ENCODE measurements around the gene FAM219B. TPM values are rescaled to one million over a fixed set of nuclear protein-coding genes. Genes with fewer than 3 reads are reported as not detected.

The FAM219B gene
- total and polyA plus RNA-seq, 2 donors = 52.0 to 62.3 TPM

- 68% methylated on average over 4 of the region's 4 CpGs for WGBS
- Histone ChIP-seq H3K27ac (ENCODE audit: low read depth) (no peak overlapping the region), H3K4me3 (ENCODE audit: low read depth, low read length) (no peak overlapping the region), H3K4me1 (ENCODE audit: insufficient read depth) (no peaks in the 10 kb centered on the region), H3K36me3 (ENCODE audit: insufficient read depth) (peaks cover 2% of the 10 kb centered on the region)
- DNase-seq (ENCODE audit: extremely low spot score) = no peak
Measured at GRCh38 chr15:74858369-74858740, 48.3 kb downstream of the FAM219B start.

- Histone ChIP-seq H3K36me3 (ENCODE audit: insufficient read depth) (peaks cover 2% of the 10 kb centered on the region), H3K27ac (ENCODE audit: low read depth) (no peak overlapping the region), H3K4me3 (ENCODE audit: low read depth, low read length) (no peak overlapping the region), H3K4me1 (ENCODE audit: insufficient read depth) (no peaks in the 10 kb centered on the region)
- no peak for DNase-seq (ENCODE audit: extremely low spot score)
- WGBS = 53% methylated on average over 9 of the region's 9 CpGs
Measured at GRCh38 chr15:74857671-74858368, 48.8 kb downstream of the FAM219B start.

- H3K4me1 ChIP-seq (ENCODE audit: insufficient read depth) = no peaks in the 10 kb centered on the region
- no peak overlapping the region for H3K27ac ChIP-seq (ENCODE audit: low read depth)
- H3K4me3 ChIP-seq (ENCODE audit: low read depth, low read length) = no peak overlapping the region
- WGBS = 63% methylated on average over 5 of the region's 5 CpGs
- H3K36me3 ChIP-seq (ENCODE audit: insufficient read depth) = peaks cover 4% of the 10 kb centered on the region
- no peak for DNase-seq (ENCODE audit: extremely low spot score)
Measured at GRCh38 chr15:74857082-74857655, 49.5 kb downstream of the FAM219B start.

GRCh38 chr15:74856537-74856936 is 50.1 kb downstream of the FAM219B start:
- DNase-seq (ENCODE audit: extremely low spot score) = no peak
- WGBS = 98% methylated on average over 1 of the region's 1 CpG
- Histone ChIP-seq H3K4me3 (ENCODE audit: low read depth, low read length) (no peak overlapping the region), H3K36me3 (ENCODE audit: insufficient read depth) (peaks cover 8% of the 10 kb centered on the region), H3K4me1 (ENCODE audit: insufficient read depth) (no peaks in the 10 kb centered on the region), H3K27ac (ENCODE audit: low read depth) (no peak overlapping the region)

- no peak for DNase-seq (ENCODE audit: extremely low spot score)
- WGBS = 98% methylated on average over 2 of the region's 2 CpGs
Measured at GRCh38 chr15:74855857-74856256, 50.8 kb downstream of the FAM219B start.

GRCh38 chr15:74854453-74855022 is 52.1 kb downstream of the FAM219B start:
- no peak overlapping the region for H3K4me3 ChIP-seq (ENCODE audit: low read depth, low read length)
- no peak for DNase-seq (ENCODE audit: extremely low spot score)
- no peak overlapping the region for H3K27ac ChIP-seq (ENCODE audit: low read depth)
- peaks cover 10% of the 10 kb centered on the region for H3K36me3 ChIP-seq (ENCODE audit: insufficient read depth)
- H3K4me1 ChIP-seq (ENCODE audit: insufficient read depth) = no peaks in the 10 kb centered on the region
- 94% methylated on average over 13 of the region's 13 CpGs for WGBS

More at GRCh38 chr15:74855857-74856256, 50.8 kb downstream of the FAM219B start:
- Histone ChIP-seq H3K4me3 (ENCODE audit: low read depth, low read length) (no peak overlapping the region), H3K4me1 (ENCODE audit: insufficient read depth) (no peaks in the 10 kb centered on the region), H3K36me3 (ENCODE audit: insufficient read depth) (peaks cover 10% of the 10 kb centered on the region), H3K27ac (ENCODE audit: low read depth) (no peak overlapping the region)

GRCh38 chr15:74851960-74852359 is 54.7 kb downstream of the FAM219B start:
- Histone ChIP-seq H3K4me3 (ENCODE audit: low read depth, low read length) (no peak overlapping the region), H3K36me3 (ENCODE audit: insufficient read depth) (peaks cover 10% of the 10 kb centered on the region), H3K27ac (ENCODE audit: low read depth) (no peak overlapping the region), H3K4me1 (ENCODE audit: insufficient read depth) (no peaks in the 10 kb centered on the region)
- 93% methylated on average over 7 of the region's 7 CpGs for WGBS
- no peak for DNase-seq (ENCODE audit: extremely low spot score)

- 95% methylated on average over 4 of the region's 4 CpGs for WGBS
- H3K4me1 ChIP-seq (ENCODE audit: insufficient read depth) = no peaks in the 10 kb centered on the region
- H3K27ac ChIP-seq (ENCODE audit: low read depth) = no peak overlapping the region
- H3K36me3 ChIP-seq (ENCODE audit: insufficient read depth) = peaks cover 10% of the 10 kb centered on the region
- no peak overlapping the region for H3K4me3 ChIP-seq (ENCODE audit: low read depth, low read length)
- no peak for DNase-seq (ENCODE audit: extremely low spot score)
Measured at GRCh38 chr15:74850393-74850792, 56.3 kb downstream of the FAM219B start.

Other genes with a start within 250 kb of the FAM219B start
- 16.0 TPM for gene EDC3, start 210.8 kb downstream of the FAM219B start, total RNA-seq
- gene EDC3, start 210.8 kb downstream of the FAM219B start, polyA plus RNA-seq = 20.8 TPM
- 0.26 TPM for gene CYP1A1, start 181.3 kb downstream of the FAM219B start, total RNA-seq
- gene CYP1A1, start 181.3 kb downstream of the FAM219B start, polyA plus RNA-seq = 7.3 TPM
- not detected for gene CYP1A2, start 158.0 kb downstream of the FAM219B start, total RNA-seq
- gene CYP1A2, start 158.0 kb downstream of the FAM219B start, polyA plus RNA-seq = not detected
- 17.8 TPM for gene CSK, start 124.8 kb downstream of the FAM219B start, total RNA-seq
- gene CSK, start 124.8 kb downstream of the FAM219B start, polyA plus RNA-seq = 30.7 TPM
- gene LMAN1L, start 94.0 kb downstream of the FAM219B start, total RNA-seq = 0.85 TPM
- 0.33 TPM for gene LMAN1L, start 94.0 kb downstream of the FAM219B start, polyA plus RNA-seq
- gene CPLX3, start 80.2 kb downstream of the FAM219B start, total RNA-seq = not detected
- 0.22 TPM for gene CPLX3, start 80.2 kb downstream of the FAM219B start, polyA plus RNA-seq
- 16.1 TPM for gene ULK3, start 63.7 kb downstream of the FAM219B start, total RNA-seq
- 25.1 TPM for gene ULK3, start 63.7 kb downstream of the FAM219B start, polyA plus RNA-seq
- 22.4 TPM for gene SCAMP2, start 33.5 kb downstream of the FAM219B start, total RNA-seq
- 46.3 TPM for gene SCAMP2, start 33.5 kb downstream of the FAM219B start, polyA plus RNA-seq
- 33.6 TPM for gene MPI, start 16.8 kb downstream of the FAM219B start, total RNA-seq
- 37.4 TPM for gene MPI, start 16.8 kb downstream of the FAM219B start, polyA plus RNA-seq
- 43.6 TPM for gene COX5A, start 31.2 kb upstream of the FAM219B start, total RNA-seq
- gene COX5A, start 31.2 kb upstream of the FAM219B start, polyA plus RNA-seq = 259 TPM
- gene RPP25, start 49.9 kb upstream of the FAM219B start, total RNA-seq = 5.2 TPM
- 13.5 TPM for gene RPP25, start 49.9 kb upstream of the FAM219B start, polyA plus RNA-seq
- 6.9 TPM for gene SCAMP5, start 88.7 kb upstream of the FAM219B start, total RNA-seq
- 19.4 TPM for gene SCAMP5, start 88.7 kb upstream of the FAM219B start, polyA plus RNA-seq
- gene PPCDC, start 116.7 kb upstream of the FAM219B start, total RNA-seq = 12.8 TPM
- gene PPCDC, start 116.7 kb upstream of the FAM219B start, polyA plus RNA-seq = 13.6 TPM

All from urinary bladder (tissue), 4 donors.